Activated naive CD8-positive, alpha-beta T cell treated with anti-CD3 and anti-CD28 coated beads, Interleukin-2, amount 50 U/mL, for 24 hours (primary cell): ENCODE measurements around the gene MEG3.
A peak's percentile ranks its signal among the peaks of the same experiment; 100 is the strongest.

Source experiments
- ATAC-seq: fragments of 150-1000 bp; cut with Tn5 transposase; one replicate; pipeline ENCODE4 v1.10.0; 2021
- DNase-seq: peaks from one replicate; pipeline ENCODE4 v3.0.0; 2021
- H3K27ac Mint-ChIP-seq: one replicate; pipeline ENCODE4 v1.8.0; 2021; ENCODE audit warnings: mild to moderate bottlenecking, mixed read lengths
- H3K27me3 Mint-ChIP-seq: one replicate; pipeline ENCODE4 v1.8.0; 2021; ENCODE audit warnings: mixed read lengths
- H3K36me3 Mint-ChIP-seq: one replicate; pipeline ENCODE4 v1.8.0; 2021; ENCODE audit warnings: low read depth, mixed read lengths
- H3K4me1 Mint-ChIP-seq: one replicate; pipeline ENCODE4 v1.8.0; 2021; ENCODE audit warnings: mixed read lengths
- H3K4me3 Mint-ChIP-seq: one replicate; pipeline ENCODE4 v1.8.0; 2021; ENCODE audit warnings: mild to moderate bottlenecking, moderate library complexity, mixed read lengths
- H3K9me3 Mint-ChIP-seq: one replicate; pipeline ENCODE4 v1.8.0; 2021; ENCODE audit warnings: mixed read lengths

MEG3 gene

GRCh38 chr14:100850841-100851585 lies 25.1 kb downstream of the MEG3 start:
- H3K4me1 Mint-ChIP-seq, result no peaks in the 10 kb centered on the region
- H3K9me3 Mint-ChIP-seq, result no peaks in the 10 kb centered on the region
- peaks cover 2% of the 10 kb centered on the region for H3K27me3 Mint-ChIP-seq
- no peak overlapping the region for H3K4me3 Mint-ChIP-seq
- no peaks in the 10 kb centered on the region for H3K36me3 Mint-ChIP-seq
- H3K27ac Mint-ChIP-seq, result no peak overlapping the region
- DNase-seq (peak; percentile 87), ATAC-seq (peak; percentile 84)

- no peaks in the 10 kb centered on the region for H3K9me3 Mint-ChIP-seq
- peaks cover 2% of the 10 kb centered on the region for H3K27me3 Mint-ChIP-seq
- H3K36me3 Mint-ChIP-seq, result no peaks in the 10 kb centered on the region
- H3K4me3 Mint-ChIP-seq, result no peak overlapping the region
- H3K27ac Mint-ChIP-seq, result no peak overlapping the region
- no peaks in the 10 kb centered on the region for H3K4me1 Mint-ChIP-seq
- DNase-seq (no peak), ATAC-seq (no peak)
Observed at GRCh38 chr14:100851586-100851916, 25.6 kb downstream of the MEG3 start.

- Mint-ChIP-seq H3K27ac (no peak overlapping the region), H3K36me3 (no peaks in the 10 kb centered on the region), H3K9me3 (no peaks in the 10 kb centered on the region), H3K4me1 (no peaks in the 10 kb centered on the region), H3K4me3 (no peak overlapping the region), H3K27me3 (peaks cover 2% of the 10 kb centered on the region)
- DNase-seq (no peak), ATAC-seq (no peak)
Observed at GRCh38 chr14:100851946-100852620, 26.2 kb downstream of the MEG3 start.

GRCh38 chr14:100854435-100854834 lies 28.5 kb downstream of the MEG3 start:
- Mint-ChIP-seq H3K36me3 (no peaks in the 10 kb centered on the region), H3K27ac (no peak overlapping the region), H3K4me3 (no peak overlapping the region), H3K4me1 (no peaks in the 10 kb centered on the region), H3K9me3 (no peaks in the 10 kb centered on the region), H3K27me3 (peaks cover 2% of the 10 kb centered on the region)
- ATAC-seq (no peak), DNase-seq (no peak)

GRCh38 chr14:100855256-100855930 lies 29.5 kb downstream of the MEG3 start:
- Mint-ChIP-seq H3K27me3 (peaks cover 2% of the 10 kb centered on the region), H3K4me1 (no peaks in the 10 kb centered on the region), H3K27ac (no peak overlapping the region), H3K36me3 (no peaks in the 10 kb centered on the region), H3K9me3 (no peaks in the 10 kb centered on the region), H3K4me3 (no peak overlapping the region)
- DNase-seq, result no peak
- ATAC-seq, result no peak

- Mint-ChIP-seq H3K36me3 (no peaks in the 10 kb centered on the region), H3K27ac (no peak overlapping the region), H3K4me1 (no peaks in the 10 kb centered on the region), H3K9me3 (no peaks in the 10 kb centered on the region), H3K27me3 (peaks cover 2% of the 10 kb centered on the region), H3K4me3 (no peak overlapping the region)
- DNase-seq, result no peak
- ATAC-seq, result no peak
Observed at GRCh38 chr14:100856056-100856950, 30.4 kb downstream of the MEG3 start.

- Mint-ChIP-seq H3K36me3 (no peaks in the 10 kb centered on the region), H3K27me3 (peaks cover 2% of the 10 kb centered on the region), H3K9me3 (no peaks in the 10 kb centered on the region), H3K4me1 (no peaks in the 10 kb centered on the region), H3K27ac (no peak overlapping the region), H3K4me3 (no peak overlapping the region)
- no peak for ATAC-seq
- no peak for DNase-seq
Observed at GRCh38 chr14:100857233-100857922, 31.5 kb downstream of the MEG3 start.

GRCh38 chr14:100857923-100858837 lies 32.3 kb downstream of the MEG3 start:
- Mint-ChIP-seq H3K27me3 (peaks cover 2% of the 10 kb centered on the region), H3K27ac (no peak overlapping the region), H3K9me3 (no peaks in the 10 kb centered on the region), H3K36me3 (no peaks in the 10 kb centered on the region), H3K4me1 (no peaks in the 10 kb centered on the region), H3K4me3 (no peak overlapping the region)
- DNase-seq, result no peak
- ATAC-seq, result no peak

- Mint-ChIP-seq H3K9me3 (no peaks in the 10 kb centered on the region), H3K4me1 (no peaks in the 10 kb centered on the region), H3K4me3 (no peak overlapping the region), H3K27ac (no peak overlapping the region), H3K27me3 (peaks cover 2% of the 10 kb centered on the region), H3K36me3 (no peaks in the 10 kb centered on the region)
- ATAC-seq, result no peak
- no peak for DNase-seq
Observed at GRCh38 chr14:100858838-100859220, 32.9 kb downstream of the MEG3 start.

GRCh38 chr14:100859781-100860180 lies 33.9 kb downstream of the MEG3 start:
- Mint-ChIP-seq H3K36me3 (no peaks in the 10 kb centered on the region), H3K27me3 (peaks cover 2% of the 10 kb centered on the region), H3K27ac (no peak overlapping the region), H3K9me3 (no peaks in the 10 kb centered on the region), H3K4me1 (no peaks in the 10 kb centered on the region), H3K4me3 (no peak overlapping the region)
- DNase-seq, result no peak
- ATAC-seq, result no peak

GRCh38 chr14:100860556-100861187 lies 34.8 kb downstream of the MEG3 start:
- Mint-ChIP-seq H3K36me3 (no peaks in the 10 kb centered on the region), H3K27ac (no peak overlapping the region), H3K27me3 (peaks cover 2% of the 10 kb centered on the region), H3K4me3 (no peak overlapping the region), H3K4me1 (no peaks in the 10 kb centered on the region), H3K9me3 (no peaks in the 10 kb centered on the region)
- ATAC-seq (no peak), DNase-seq (no peak)

- no peak for DNase-seq
- Mint-ChIP-seq H3K27ac (no peak overlapping the region), H3K27me3 (peaks cover 2% of the 10 kb centered on the region), H3K4me3 (no peak overlapping the region), H3K36me3 (no peaks in the 10 kb centered on the region), H3K4me1 (no peaks in the 10 kb centered on the region), H3K9me3 (no peaks in the 10 kb centered on the region)
- ATAC-seq, result no peak
Observed at GRCh38 chr14:100861188-100861936, 35.4 kb downstream of the MEG3 start.
